ENCODE results near the gene HOXB2. TPM values are rescaled to one million over a fixed set of nuclear protein-coding genes. Genes with fewer than 3 reads are reported as not detected.

The HOXB2 gene
- total RNA-seq, 3 donors from 2014 or later (not counting 1 experiment from before 2014, with no cell fraction given) = 21.6 to 30.5 (median 24.7) TPM

- no peak overlapping the region for H3K27ac Mint-ChIP-seq
- Histone ChIP-seq H3K27ac (ENCODE audit: low read length) (no peak overlapping the region), H3K4me1 (ENCODE audit: control insufficient read depth, insufficient read depth, low read length) (peaks cover 16% of the 10 kb centered on the region), H3K36me3 (ENCODE audit: control insufficient read depth, insufficient read depth, low read length) (no peaks in the 10 kb centered on the region), H3K4me3 (ENCODE audit: low read length) (no peak overlapping the region), H3K27me3 (ENCODE audit: control insufficient read depth, insufficient read depth, low read length) (no peaks in the 10 kb centered on the region), H3K9me3 (ENCODE audit: control insufficient read depth, insufficient read depth, low read length) (no peaks in the 10 kb centered on the region)
- intact Hi-C loops (cut with micrococcal nuclease) = no loop called here
- H3K4me1 Mint-ChIP-seq = peaks cover 15 to 17% of the 10 kb centered on the region in 2 donors
- no peaks in the 10 kb centered on the region for H3K9me3 Mint-ChIP-seq
- no peak for TF ChIP-seq CTCF (IDR thresholded peaks at IDR 0.05)
- H3K27me3 Mint-ChIP-seq (ENCODE audit: low read depth in 2 of 2) = peaks cover 0 to 7% of the 10 kb centered on the region in 2 donors
- WGBS (ENCODE audit: insufficient coverage) = 87% methylated on average over 5 of the region's 5 CpGs
- H3K4me3 Mint-ChIP-seq = no peak overlapping the region
- no peaks in the 10 kb centered on the region for H3K36me3 Mint-ChIP-seq
- DNase-seq (no peak), ATAC-seq (no peak)
These were observed 18.0 kb upstream of the HOXB2 start for GRCh38 chr17:48562934-48563333.

DNA sequence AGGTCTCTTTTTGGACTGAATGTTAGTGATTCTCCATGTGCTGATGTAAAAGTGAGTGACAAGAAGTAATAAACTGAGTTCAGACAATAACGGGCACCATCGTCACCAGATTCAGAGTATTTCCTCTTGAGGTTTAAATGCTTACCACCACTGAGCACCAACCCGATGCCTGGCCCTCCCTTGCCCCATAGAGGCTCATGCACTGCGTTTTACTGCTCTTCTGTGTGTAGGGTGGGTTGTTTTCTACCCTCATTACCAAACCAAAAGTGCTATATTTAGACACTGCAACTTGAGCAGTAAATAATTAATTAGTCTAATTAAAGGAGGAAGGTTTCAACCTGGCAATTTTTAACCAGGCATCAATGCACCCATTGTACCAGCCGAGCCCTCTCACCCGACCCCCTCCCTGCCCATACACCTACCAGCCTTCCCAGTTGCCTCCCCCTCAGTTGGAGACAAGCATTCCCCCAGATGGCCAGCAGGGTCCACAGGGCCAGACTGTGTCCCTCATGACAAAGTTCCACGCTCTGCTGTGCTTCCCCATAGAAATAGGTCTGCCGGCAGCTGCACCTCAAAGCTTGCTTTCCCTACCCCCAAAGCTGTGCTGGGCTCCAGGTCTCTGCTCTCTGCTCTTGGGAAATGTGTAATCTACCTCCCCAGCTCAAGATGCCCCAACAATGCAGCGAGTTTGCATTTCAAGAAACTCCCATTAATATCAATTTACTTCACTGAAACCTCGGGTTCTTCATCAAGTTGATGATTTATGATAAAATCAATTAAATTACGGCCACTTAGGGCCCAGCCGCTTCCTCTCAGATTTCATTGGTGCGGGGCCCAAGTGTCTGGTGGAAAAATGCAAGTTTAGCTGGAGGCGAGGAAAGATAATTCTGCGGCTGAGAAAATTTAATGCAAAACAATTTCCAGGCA, 17.2 kb upstream of the HOXB2 start:
- TF ChIP-seq CTCF (IDR thresholded peaks at IDR 0.05) = no peak
- Mint-ChIP-seq H3K4me1 (peaks cover 15 to 17% of the 10 kb centered on the region in 2 donors), H3K27ac (peak overlapping the region; percentile 67), H3K9me3 (no peaks in the 10 kb centered on the region), H3K27me3 (ENCODE audit: low read depth in 2 of 2) (peaks cover 0 to 7% of the 10 kb centered on the region in 2 donors), H3K36me3 (no peaks in the 10 kb centered on the region), H3K4me3 (peak overlapping the region; percentile 29)
- no peaks in the 10 kb centered on the region for H3K36me3 ChIP-seq (ENCODE audit: control insufficient read depth, insufficient read depth, low read length)
- no peaks in the 10 kb centered on the region for H3K27me3 ChIP-seq (ENCODE audit: control insufficient read depth, insufficient read depth, low read length)
- H3K9me3 ChIP-seq (ENCODE audit: control insufficient read depth, insufficient read depth, low read length) = no peaks in the 10 kb centered on the region
- WGBS (ENCODE audit: insufficient coverage) = 69% methylated on average over 13 of the region's 15 CpGs
- ATAC-seq (peak; percentile 64 to 89 (median 78)), DNase-seq (peak in 1 of 2 donors; percentile 40)
- no peak overlapping the region for H3K4me3 ChIP-seq (ENCODE audit: low read length)
- H3K27ac ChIP-seq (ENCODE audit: low read length) = no peak overlapping the region
- peaks cover 16% of the 10 kb centered on the region for H3K4me1 ChIP-seq (ENCODE audit: control insufficient read depth, insufficient read depth, low read length)
- intact Hi-C loops (cut with micrococcal nuclease) = no loop called here

DNA sequence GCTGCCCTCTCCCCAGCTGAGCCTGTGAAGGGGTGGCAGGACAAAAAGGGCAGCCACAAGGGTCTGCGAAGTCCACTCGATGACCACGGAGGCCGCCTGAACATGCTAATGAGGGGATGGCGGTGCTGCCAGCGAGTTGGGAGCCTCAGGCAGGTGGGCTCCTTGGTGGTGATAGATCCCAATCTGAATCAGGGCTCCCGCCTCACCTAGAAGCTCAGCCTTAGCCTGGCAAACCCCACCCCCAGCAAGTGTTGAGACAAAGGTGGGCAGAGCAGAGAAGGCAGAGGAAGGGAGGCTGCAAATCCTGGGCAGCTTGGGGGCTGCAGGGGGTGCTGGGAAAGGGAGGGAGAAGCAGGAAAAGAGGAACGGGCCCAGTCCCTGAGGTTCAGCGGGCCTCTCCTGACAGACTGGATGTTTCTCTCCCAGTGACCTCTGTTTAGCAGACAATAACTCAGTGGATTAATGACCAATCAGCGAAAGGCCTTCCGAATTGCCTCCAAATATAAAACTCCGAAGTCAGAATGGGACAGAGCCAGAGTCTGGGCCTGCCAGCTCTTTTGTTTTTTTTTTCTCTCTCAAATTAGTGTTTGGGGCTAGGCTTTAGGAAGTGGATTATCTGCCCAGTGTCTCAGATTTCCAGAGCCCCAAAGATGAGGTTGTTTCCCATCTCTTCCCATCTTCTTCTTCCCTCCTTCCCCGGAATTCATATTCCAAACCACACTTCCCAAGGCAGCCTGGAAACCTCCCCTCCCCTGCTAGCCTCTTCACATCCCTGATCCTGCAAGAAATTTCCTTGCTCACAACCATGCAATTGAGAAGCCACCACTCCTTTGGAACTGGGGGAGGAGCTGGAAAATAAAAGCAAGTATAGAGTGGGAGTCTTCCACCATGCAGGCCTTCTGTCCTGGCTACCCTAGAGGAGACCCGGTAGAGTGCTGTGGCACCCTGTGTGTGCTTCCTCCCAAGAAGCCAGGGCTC, 15.2 kb upstream of the HOXB2 start:
- intact Hi-C loops (cut with micrococcal nuclease) = no loop called here
- H3K27ac Mint-ChIP-seq = no peak overlapping the region
- no peaks in the 10 kb centered on the region for H3K27me3 ChIP-seq (ENCODE audit: control insufficient read depth, insufficient read depth, low read length)

More for the DNA sequence above, 15.2 kb upstream of the HOXB2 start:
- Mint-ChIP-seq H3K4me3 (no peak overlapping the region), H3K27me3 (ENCODE audit: low read depth in 2 of 2) (peaks cover 0 to 13% of the 10 kb centered on the region in 2 donors), H3K36me3 (no peaks in the 10 kb centered on the region), H3K4me1 (peaks cover 27 to 34% of the 10 kb centered on the region in 2 donors), H3K9me3 (no peaks in the 10 kb centered on the region)
- DNase-seq (no peak), ATAC-seq (no peak)
- Histone ChIP-seq H3K4me1 (ENCODE audit: control insufficient read depth, insufficient read depth, low read length) (peaks cover 23% of the 10 kb centered on the region), H3K27ac (ENCODE audit: low read length) (no peak overlapping the region), H3K4me3 (ENCODE audit: low read length) (no peak overlapping the region), H3K36me3 (ENCODE audit: control insufficient read depth, insufficient read depth, low read length) (no peaks in the 10 kb centered on the region), H3K9me3 (ENCODE audit: control insufficient read depth, insufficient read depth, low read length) (no peaks in the 10 kb centered on the region)
- TF ChIP-seq CTCF (IDR thresholded peaks at IDR 0.05) = no peak
- 92% methylated on average over 14 of the region's 14 CpGs for WGBS (ENCODE audit: insufficient coverage)
